NCI-H748 (cell line): ENCODE data around the gene PDE3B.
"Not testable (repeated sequence)": the region's sequence is repeated elsewhere in the genome, so short reads cannot be mapped to it uniquely, and the experiment has no call there.

Source experiments
- DNase-seq: peaks from one replicate; lab custom pipeline; 2025; ENCODE audit not compliant: unreplicated experiment; lab: John Stamatoyannopoulos, UW

Gene PDE3B

GRCh38 chr11:14643697-14644225 lies at the start of gene PDE3B:
Gene PDE3B (plus strand): TSS chr11:14643804. CDS start chr11:14644076, 272 bp downstream.
- peak; percentile 89 for DNase-seq

- not testable (repeated sequence) for DNase-seq
These were observed 48.3 kb upstream of the PDE3B start for GRCh38 chr11:14595261-14595660.

GRCh38 chr11:14607713-14608112 lies 35.9 kb upstream of the PDE3B start:
- DNase-seq: no peak

- DNase-seq: no peak
These were observed 33.7 kb upstream of the PDE3B start for GRCh38 chr11:14609902-14610301.

GRCh38 chr11:14611939-14612338 lies 31.7 kb upstream of the PDE3B start:
- no peak for DNase-seq

- DNase-seq: no peak
These were observed 30.9 kb upstream of the PDE3B start for GRCh38 chr11:14612694-14613093.

- no peak for DNase-seq
These were observed 29.4 kb upstream of the PDE3B start for GRCh38 chr11:14614091-14614622.

- no peak for DNase-seq
These were observed 26.2 kb upstream of the PDE3B start for GRCh38 chr11:14617241-14618027.

- no peak for DNase-seq
These were observed 25.5 kb upstream of the PDE3B start for GRCh38 chr11:14618060-14618459.

- DNase-seq: peak; percentile 46
These were observed 23.7 kb upstream of the PDE3B start for GRCh38 chr11:14619603-14620531.

- no peak for DNase-seq
These were observed 21.2 kb upstream of the PDE3B start for GRCh38 chr11:14622223-14622954.

GRCh38 chr11:14623036-14623435 lies 20.6 kb upstream of the PDE3B start:
- peak; percentile 34 for DNase-seq

GRCh38 chr11:14625586-14626205 lies 17.9 kb upstream of the PDE3B start:
- DNase-seq: no peak

GRCh38 chr11:14626650-14627049 lies 17.0 kb upstream of the PDE3B start:
- no peak for DNase-seq

GRCh38 chr11:14633506-14634224 lies 9.9 kb upstream of the PDE3B start:
- peak; percentile 33 for DNase-seq

- peak; percentile 8 for DNase-seq
These were observed 8.8 kb upstream of the PDE3B start for GRCh38 chr11:14634813-14635212.

- no peak for DNase-seq
These were observed 8.1 kb upstream of the PDE3B start for GRCh38 chr11:14635546-14635945.

- no peak for DNase-seq
These were observed 7.5 kb upstream of the PDE3B start for GRCh38 chr11:14636119-14636518.

GRCh38 chr11:14637868-14638409 lies 5.7 kb upstream of the PDE3B start:
- no peak for DNase-seq
